HG03460 (cell line): Measurements from ENCODE around the gene GPR18.
"Not testable (repeated sequence)": the region's sequence is repeated elsewhere in the genome, so short reads cannot be mapped to it uniquely, and the experiment has no call there.

Experiments
- ATAC-seq: cut with Tn5 transposase; IDR thresholded peaks from one replicate; pipeline ENCODE4 v1.9.1; 2021; ENCODE audit not compliant: unreplicated experiment

The GPR18 gene

DNA sequence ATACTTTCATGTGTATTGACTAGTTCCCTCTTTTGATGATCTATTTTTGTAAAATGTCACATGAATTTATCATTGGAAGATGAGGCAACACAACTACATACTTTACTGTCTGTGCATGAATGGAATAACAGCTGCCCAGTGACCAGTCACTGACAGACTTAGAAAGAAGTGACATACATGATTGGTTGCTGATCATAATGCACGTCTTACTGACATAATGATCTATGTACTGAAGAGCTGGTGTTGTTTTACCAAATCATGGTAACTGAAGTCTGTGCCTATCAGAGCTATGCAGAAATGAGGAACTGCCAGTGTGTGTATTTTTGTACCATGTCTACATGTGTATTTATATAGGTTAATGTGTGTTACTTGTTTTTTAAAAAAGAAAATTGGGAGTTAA is 26.5 kb downstream of the GPR18 start:
- ATAC-seq = peak; percentile 23

DNA sequence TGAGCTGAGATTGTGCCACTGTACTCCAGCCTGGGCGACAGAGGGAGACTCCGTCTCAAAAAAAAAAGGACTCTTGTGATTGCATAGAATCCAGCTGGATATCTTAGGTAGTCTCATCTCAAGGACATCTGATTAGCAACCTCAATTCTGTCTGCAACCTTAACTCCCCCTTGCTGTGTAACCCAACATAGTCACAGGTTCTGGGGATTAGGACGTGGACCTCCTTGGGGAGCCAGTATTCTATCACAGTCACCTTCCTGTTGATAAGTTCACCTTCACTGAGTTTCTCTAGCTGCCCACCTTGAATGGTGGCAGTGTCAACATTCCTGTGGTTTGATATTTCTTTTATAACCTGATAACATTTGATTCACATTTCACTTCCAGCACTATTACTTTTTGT is 27.2 kb downstream of the GPR18 start:
- ATAC-seq = no peak

DNA sequence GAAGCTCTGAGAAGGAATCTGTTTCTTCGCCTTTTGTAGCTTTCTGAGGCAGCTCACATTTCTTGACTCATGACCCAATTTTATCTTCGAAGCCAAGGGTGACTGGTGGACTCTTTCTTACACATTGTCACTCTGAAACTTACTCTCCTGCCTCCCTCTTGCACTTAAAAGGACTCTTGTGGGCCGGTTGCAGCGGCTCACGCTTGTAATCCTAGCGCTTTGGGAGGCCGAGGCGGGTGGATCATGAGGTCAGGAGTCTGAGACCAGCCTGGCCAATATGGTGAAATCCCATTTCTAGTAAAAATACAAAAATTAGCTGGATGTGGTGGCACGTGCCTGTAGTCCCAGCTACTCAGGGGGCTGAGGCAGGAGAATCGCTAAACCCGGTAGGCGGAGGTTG is 27.6 kb downstream of the GPR18 start:
- ATAC-seq = not testable (repeated sequence)

DNA sequence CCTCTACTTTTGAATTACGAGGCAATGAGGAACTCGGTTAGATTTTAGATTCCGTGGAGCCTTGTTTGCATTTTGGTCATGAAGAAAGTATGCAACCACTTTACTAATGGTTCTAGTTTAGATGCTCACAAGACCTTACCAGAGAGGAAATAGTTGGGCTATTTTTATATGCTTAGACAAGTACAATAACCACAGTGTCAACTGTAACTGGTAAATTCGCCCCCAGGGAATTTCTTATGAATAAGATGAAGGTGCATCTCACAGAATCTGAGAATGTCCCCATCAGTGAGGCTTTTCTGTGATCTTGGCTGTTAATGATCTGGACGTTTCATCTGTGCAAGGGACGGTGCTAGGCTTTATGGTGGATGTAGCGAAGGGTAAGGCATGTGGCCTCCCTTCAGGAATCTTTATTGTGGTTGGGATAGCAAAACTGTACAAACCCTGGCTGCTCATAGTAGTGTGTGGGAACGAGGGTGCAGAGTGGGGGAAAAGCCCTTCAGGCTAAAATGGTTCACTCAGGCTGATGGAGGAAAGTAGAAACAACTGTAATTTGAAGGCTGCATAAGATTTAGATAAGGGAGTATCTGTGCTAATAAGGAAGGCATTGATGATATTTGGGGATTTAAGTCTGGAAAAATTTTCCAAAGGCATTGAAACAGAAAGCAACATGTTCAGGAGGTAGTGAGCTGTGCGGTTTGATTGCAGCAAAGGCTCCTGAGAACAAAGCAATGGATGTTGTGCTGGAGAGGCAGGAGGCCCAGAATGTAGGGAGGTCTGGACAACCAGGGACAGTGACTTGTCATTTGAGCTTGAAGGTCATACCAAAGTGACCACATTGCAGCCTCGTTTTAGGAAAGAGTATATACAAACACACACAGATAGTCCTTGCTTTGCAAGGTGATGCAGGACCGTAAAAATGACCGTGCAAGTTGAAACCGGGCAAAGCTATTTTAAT is 29.2 kb downstream of the GPR18 start:
- ATAC-seq = peak; percentile 90

DNA sequence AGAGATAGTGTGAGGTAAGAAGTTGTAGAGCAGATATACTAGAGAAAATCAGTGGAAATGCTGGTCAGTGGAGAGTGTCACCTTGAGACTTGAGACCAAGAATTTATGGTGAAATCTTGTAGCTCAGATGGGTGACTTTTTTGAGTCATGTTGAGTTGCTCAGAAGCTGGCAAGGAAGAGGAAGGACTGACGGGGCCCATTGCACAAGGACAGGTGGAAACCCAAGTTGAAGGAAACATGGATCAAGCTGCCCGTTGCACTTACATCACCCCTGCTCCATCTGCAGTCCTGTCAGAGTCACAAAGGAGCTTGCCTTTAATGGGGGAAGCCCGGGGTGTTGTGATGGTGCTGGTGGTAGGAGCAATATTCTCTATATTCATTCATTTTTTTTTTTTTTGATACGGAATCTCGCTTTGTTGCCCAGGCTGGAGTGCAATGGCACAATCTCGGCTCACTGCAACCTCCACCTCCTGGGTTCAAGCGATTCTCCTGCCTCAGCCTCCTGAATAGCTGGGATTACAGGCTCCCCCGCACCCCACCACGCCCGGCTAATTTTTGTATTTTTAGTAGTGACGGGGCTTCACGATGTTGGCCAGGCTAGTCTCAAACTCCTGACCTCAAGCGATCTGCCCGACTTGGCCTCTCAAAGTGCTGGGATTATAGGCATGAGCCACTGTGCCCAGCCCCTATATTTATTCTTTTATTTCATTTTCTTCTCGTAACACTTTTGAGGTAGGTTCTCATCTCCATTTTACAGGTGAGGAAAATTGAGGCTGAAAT is 30.1 kb downstream of the GPR18 start:
- no peak for ATAC-seq

DNA sequence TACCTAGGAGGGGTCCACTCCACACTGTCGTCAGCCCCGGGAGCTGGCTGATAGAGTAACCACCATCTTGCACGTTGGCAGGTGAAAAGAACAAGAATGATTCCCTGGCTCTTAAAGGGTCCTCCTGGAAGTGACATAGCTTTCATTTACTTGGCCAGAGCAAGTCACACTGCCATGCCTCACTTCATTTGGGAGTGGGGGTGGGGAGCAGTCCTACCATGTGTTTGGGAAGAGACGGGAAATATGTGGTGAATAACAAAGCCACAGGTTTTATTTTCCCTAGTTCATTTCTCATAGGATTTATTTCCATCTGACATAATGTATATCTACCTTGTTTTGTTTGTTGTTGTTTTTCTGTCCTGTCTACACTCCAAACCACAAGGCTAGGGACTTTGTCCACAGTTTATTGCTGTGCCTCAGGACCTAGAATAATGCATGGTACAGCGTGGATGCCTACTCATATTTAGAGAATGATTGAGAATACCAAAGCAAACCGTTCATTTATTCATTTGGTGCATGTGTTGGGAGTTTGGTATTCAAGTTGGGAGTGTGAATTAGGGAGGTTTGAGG is 30.8 kb downstream of the GPR18 start:
- no peak for ATAC-seq

DNA sequence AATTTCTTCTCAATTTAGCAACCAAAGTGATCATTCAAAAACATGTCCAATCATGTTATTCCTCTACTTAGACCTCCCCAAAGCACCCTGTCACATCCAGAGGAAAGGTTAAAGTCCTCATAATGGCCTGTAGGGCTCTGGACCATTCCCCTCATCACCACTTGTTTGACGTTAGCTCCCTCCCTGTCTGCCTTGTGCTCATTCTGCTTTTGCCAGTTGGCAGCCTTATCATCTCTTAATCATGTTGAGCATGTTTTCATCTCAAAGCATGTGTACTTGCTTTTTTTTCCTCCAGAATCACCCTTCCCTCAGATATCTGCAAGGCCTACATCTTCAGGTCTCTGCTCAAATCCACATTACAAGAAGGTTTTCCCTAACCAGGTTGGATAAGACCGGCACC is 31.7 kb downstream of the GPR18 start:
- ATAC-seq = no peak

DNA sequence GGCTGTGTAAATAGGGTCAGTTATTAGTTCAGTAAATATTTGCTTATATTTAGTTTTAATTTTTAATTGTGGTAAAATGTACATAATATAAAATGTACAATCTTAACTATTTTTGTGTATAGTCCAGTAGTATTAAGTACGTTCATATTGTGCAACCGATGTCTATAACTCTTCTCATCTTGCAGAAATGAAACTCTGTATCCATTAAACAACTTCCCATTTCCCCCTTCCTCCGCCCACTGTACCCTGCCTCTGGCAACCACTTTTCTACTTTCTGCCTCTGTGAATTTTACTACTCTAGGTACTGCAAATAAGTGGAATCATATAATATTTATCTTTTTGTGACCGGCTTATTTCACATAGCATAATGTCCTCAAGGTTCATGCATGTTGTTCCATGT is 33.1 kb downstream of the GPR18 start:
- no peak for ATAC-seq

DNA sequence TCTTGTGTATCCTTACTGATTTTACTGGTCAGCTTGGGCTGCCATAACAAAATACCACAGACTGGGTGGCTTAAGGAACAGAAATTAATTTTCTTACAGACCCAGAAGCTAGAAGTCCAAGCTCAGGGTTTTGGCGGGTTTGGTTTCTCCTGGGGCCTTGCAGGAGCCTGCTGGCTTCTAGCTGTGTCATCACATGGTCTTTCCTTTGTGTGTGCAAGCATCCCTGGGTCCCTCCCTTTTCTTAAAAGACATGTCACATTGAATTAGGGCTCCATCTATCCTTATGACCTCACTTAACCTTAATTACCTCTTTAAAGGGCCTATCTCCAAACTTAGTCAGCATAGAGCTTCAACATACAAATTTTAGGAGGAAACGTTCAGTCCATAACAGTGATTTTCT is 34.2 kb downstream of the GPR18 start:
- no peak for ATAC-seq

DNA sequence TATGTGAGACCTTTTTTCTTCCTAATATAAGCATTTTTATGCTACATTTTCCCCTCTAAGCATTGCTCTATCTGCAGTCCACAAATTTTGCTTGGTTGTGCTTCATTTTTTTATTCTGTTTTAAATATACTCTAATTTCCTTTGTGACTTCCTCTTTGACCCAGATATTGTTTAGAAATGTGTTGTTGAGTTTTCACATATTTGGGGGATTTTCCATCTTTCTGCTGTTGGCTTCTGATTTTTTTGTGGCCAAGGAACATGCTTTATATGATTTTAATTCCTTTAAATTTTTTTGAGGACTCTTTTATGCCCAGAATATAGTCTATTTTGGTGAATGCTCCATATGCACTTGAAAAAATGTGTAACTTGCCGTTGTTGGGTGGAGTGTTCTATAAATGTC is 34.6 kb downstream of the GPR18 start:
- ATAC-seq = no peak

DNA sequence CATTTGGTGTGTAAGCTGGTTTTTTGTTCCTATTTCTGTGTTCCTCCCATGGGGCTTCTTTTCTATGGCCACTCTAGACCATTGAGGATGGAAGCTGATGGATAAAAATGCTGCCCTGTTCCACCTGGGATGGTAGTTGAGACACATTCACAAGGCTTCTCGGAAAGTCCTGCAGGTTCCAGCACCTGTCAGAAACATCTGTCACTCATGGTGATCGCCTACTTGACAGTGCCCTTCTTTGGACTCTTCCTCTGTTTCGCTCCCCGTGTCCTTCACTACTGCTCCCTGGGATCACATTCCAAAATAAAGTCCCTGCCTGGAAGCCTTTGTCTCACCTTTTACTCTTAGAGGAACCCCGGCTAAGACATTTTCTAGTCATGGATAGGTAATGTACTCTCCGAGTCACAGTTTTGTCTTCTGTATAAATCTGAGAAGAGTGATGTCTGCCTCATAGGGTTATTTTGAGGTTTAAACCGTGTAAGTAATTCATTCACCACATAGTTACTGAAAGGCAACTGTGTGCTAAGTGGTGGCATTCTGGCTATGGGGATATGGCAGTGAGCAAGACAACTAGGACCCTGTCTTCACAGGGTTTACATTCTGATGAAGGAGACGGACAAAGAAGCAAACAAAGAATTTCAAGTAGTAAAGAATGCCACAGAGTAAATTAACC is 36.5 kb downstream of the GPR18 start:
- ATAC-seq = no peak

DNA sequence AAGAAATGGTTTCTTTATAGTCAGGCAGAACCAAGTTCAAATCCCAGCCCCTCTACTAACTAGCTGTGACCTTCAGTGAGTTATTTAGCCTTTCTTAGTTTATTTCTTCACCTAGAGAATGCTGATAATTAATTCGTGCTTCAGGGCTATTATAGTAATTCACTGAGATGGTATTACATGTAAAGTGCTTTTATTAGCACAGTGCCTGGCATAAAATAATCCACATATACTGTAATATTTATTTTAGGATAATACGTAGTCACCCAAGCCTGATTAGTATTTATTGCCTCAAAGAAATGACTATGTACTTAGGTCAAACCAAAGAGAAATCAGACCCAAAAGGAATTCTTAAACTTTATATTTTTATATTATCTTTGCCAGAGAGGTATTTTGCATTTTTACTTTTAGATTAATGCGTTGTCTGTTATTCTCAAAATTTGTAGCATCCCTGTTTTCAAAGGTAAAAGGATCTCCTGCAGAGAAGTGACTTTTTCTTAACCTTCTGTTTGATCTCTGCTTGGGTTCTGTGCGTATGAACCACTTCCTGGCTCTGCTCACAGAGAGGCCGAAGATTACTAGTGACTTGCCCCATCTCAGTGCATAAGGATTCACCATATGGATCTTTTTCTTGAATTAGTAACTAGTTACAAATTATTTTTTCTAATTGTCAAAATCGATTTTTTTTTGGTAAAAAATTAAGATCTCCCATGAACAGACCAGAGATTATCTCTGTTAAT is 37.8 kb downstream of the GPR18 start:
- no peak for ATAC-seq

DNA sequence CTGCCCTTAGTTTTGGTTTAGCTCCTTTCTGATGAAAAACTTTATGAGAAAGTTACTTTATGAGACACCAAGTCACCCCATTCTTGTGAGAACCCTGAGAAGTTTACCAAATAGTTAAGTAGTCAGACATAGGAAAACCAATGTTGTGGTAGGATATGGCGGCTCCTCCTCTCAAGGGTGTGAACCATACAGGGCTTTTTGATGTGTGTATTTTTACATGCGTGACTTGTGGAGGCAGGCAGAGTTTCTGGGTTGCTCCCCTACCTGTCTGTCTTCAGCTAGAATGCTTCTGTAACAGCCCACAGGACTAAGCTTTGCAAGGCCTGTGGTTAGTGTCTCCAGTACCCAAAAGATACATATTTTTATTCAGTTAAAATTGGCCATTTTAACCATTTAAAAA is 39.2 kb downstream of the GPR18 start:
- peak; percentile 60 for ATAC-seq

DNA sequence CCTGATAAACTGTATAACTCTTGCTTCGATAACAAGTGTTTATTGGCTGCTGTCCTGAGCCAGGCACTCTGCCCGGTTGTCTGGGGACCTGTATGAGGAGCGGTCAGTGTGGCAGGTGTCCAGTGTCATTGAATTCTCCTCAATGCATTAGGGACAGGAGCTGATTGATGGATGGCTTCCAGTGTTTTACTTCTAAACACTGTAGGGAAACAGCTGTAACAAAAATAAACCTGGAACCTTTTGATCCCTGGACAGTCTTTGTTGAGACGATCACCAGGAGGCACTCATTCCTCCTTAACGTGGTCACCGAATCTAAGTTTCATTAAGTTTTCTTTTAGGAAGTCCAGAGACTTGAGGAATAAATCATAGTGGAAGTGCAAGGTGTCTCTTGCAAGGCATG is 39.6 kb downstream of the GPR18 start:
- ATAC-seq = no peak

DNA sequence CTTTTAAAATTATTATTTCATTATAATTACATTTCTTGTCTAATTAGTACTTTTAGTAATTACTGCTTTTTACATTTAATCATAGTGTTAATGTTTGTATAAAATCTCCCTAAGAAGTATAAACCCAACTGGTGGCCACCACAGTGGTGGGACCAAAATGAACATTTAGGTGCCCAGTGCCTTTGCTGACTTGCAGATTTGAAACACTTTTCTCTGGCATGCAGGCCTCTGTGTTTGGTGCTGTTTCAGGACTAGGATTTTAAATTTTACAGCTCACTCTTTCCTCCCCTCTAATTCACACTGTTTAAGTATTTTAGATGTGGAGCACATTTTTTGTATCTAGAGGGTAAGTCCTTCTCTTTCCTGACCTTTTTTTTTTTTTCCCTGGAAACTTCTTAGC is 40.1 kb downstream of the GPR18 start:
- ATAC-seq = no peak

DNA sequence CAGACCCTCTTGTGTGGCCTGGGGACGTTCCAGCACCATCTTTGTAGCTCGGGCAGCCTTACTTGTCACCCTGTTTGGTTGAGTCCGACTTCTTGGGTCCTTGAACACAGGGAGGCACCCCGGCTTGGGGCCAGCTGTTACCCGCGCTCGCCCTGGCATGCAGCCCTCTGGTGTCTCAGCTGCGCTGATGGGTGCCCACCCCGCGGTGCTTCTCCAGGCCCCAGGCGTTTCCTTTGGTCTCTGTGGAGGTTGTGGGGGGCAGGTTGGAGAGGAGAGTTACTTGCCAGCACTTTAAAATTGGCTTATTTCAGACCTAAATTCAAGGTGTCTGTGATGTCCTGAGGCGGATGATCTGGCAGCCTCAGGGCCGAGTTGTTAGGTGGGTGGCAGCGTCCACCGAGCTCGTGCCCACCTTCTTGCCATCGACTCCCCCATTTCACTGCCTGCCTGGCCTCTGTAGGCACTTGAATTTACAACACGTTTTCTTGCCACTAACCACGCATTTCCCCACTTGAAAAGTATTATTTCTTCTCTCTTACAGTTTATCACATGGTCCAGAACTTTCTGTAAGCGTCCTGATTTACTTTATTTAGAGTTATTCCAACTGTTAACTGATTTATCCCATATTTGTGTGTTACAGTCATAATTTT is 40.6 kb downstream of the GPR18 start:
- no peak for ATAC-seq

DNA sequence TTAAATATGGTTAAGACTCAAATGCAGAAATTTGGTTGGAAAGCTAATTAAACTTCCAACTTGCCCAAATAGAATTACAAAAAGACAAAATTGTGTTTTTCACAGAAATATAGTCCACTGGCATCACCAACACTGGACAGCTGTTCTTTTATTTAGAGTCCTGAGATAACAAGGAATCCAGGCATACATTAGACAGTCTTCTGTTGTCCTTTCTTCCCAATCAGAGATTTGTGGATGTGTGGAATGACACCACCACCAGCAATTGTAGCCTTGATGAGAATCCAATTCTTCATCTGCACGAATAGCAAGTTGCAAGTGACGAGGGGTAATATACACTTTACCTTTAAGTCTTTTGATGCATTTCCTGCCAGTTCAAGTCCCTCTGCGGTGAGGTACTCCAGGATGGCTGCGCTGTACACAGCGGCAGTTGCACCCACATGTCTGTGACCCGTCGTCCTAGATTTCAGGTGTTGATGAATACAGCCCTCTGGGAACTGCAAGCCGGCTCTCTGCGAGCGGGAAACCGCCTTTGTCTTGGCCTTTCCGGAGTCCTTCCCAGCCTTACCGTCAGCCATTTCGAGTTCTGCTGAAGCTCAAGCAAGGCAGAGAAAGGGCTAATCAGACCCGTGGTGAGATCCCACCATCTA is 42.9 kb downstream of the GPR18 start:
- ATAC-seq = no peak

DNA sequence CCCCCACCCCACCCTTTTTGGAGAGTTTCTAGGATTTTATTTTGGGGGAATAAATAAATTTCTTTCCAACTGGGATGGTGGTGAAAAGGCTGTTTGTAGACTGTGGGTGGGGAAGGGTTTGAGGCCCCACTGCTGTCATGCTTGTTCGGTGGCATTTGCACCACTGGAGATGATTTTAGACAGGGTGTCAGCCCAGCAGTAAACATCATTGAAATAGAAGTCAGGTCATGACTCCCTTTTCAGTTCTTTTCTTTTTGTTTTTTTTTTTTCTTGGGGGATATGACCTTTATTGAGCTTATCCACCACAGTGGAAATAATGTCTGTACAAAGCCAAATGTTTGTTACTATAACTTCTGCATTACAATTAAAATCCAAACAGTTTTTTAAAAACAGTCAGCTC is 43.4 kb downstream of the GPR18 start:
- ATAC-seq = no peak

DNA sequence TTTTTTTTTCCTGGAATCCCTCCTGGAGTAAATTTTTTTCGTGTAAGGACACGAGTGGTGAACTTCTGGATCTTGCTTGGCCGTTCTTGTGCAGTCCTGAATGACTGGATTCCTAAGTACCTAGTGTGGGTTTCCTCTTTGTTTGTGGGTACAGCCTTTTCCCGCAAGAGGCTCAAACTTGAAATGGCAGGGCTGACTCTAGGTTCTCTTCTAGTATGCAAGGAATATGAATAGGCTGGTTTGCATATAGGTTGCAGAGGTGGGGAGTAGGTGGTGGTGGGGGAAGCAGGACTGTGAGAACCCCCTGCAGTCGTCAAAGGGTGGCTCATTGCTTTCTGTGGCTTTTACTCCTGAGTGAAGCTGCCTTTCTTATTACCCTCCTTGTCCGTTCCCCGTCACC is 43.9 kb downstream of the GPR18 start:
- ATAC-seq = peak; percentile 82
